BJ (cell line): ENCODE measurements around the gene P2RY6. TPM values are rescaled to one million over a fixed set of nuclear protein-coding genes. Genes with fewer than 3 reads are reported as not detected.

Experiments used
- CTCF ChIA-PET: fragments of 350-600 bp; formaldehyde crosslinking; extraction: SDS; loops from one replicate; lab custom pipeline; 2021; ENCODE audit warnings: antibody characterized with exemption, inconsistent platforms; lab: Yijun Ruan, JAX
- POLR2A ChIA-PET: fragments of 300-600 bp; sonication (Branson Sonifier 250); formaldehyde crosslinking; extraction: SDS; loops from one replicate; lab custom pipeline; 2021; ENCODE audit warnings: antibody characterized with exemption; lab: Charles Lee
- DNase-seq: peaks from one replicate; pipeline ENCODE4 v3.0.0-alpha.2; 2011; ENCODE audit warnings: low read depth
- H3K27me3 ChIP-seq: 2 replicates; pipeline ENCODE4 v1.6.0; 2011; ENCODE audit warnings: low read length; ENCODE audit not compliant: control insufficient read depth, insufficient read depth
- H3K36me3 ChIP-seq: 2 replicates; pipeline ENCODE4 v1.5.1; 2011; ENCODE audit warnings: low read length; ENCODE audit not compliant: control insufficient read depth, insufficient read depth
- H3K4me3 ChIP-seq: 2 replicates; pipeline ENCODE4 v1.5.1; 2011; ENCODE audit warnings: low read depth, mild to moderate bottlenecking, control low read depth, low read length
- polyA plus RNA-seq: library from polyadenylated mRNA; depleted of rRNA; stranded (reverse); fragments of >200 nt; gene quantifications from 2 replicates; pipeline ENCODE4 v1.2.3, GENCODE V29; 2011
- TF ChIP-seq, protein P1 (sequence below): IDR thresholded peaks from 2 replicates; pipeline ENCODE4 v1.5.1; 2011; ENCODE audit warnings: low read depth, mild to moderate bottlenecking, control low read depth, inconsistent platforms, low read length, moderate library complexity; ENCODE audit not compliant: insufficient read depth

Gene P2RY6
- polyA plus RNA-seq, 1 experiment, result 1.5 TPM

DNA sequence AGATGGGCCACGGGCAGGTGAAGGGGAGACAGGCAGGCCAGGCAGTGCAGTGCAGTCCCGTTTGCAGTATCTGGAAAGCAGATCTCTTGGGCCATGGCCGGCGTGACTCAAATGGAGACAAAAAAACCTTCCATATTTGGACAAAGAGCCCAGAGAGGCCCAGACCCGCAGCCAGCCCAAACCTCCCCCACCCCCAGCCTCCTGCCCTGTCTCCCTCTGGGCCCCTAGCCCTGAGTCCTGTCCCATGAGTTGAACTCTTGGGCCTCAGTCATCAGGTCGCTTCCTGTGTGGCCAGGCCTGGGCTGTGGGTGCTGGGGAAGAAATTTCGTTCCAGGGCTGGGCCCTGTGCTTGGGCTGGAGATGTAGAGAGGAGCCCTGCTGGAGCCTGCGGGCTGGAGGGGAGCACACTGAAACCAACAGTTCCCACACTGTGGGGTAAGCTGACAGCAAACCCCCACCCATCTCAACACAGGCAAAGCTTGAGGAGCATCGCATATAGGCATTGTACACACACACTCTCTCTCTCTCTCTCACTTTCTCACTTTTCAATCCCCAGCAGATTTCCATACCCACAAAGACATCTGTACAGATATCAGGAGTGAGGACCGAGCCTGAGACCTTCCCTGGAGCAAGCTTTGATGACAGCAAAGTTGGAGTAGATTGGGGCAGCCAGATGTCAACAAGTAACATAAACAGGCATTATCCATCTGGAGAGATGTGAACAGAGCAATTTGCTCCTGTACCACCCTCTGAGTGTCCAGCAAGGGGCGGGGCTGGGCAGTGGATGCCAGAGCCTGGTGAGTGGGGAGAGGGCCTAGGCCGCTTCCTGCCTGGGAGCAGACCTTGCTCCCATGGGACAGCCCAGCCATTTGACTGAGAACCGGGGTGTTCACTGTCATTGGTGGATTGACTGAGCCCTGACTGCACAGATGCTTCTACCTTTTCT, 53.2 kb downstream of the P2RY6 start:
- Histone ChIP-seq H3K4me3 (no peak overlapping the region), H3K27me3 (no peaks in the 10 kb centered on the region), H3K36me3 (peaks cover 9% of the 10 kb centered on the region)
- TF ChIP-seq, protein P1, sequence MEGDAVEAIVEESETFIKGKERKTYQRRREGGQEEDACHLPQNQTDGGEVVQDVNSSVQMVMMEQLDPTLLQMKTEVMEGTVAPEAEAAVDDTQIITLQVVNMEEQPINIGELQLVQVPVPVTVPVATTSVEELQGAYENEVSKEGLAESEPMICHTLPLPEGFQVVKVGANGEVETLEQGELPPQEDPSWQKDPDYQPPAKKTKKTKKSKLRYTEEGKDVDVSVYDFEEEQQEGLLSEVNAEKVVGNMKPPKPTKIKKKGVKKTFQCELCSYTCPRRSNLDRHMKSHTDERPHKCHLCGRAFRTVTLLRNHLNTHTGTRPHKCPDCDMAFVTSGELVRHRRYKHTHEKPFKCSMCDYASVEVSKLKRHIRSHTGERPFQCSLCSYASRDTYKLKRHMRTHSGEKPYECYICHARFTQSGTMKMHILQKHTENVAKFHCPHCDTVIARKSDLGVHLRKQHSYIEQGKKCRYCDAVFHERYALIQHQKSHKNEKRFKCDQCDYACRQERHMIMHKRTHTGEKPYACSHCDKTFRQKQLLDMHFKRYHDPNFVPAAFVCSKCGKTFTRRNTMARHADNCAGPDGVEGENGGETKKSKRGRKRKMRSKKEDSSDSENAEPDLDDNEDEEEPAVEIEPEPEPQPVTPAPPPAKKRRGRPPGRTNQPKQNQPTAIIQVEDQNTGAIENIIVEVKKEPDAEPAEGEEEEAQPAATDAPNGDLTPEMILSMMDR, result no peak
- ChIA-PET POLR2A (no interaction called here), CTCF (interaction anchor here (0.7 to 8.3 kb wide), 5 partner anchors 10 to 68 kb away, joined by 3 to 79 read pairs (median 13); partner anchors contain the start of gene ARHGEF17)
- no peak for DNase-seq

DNA sequence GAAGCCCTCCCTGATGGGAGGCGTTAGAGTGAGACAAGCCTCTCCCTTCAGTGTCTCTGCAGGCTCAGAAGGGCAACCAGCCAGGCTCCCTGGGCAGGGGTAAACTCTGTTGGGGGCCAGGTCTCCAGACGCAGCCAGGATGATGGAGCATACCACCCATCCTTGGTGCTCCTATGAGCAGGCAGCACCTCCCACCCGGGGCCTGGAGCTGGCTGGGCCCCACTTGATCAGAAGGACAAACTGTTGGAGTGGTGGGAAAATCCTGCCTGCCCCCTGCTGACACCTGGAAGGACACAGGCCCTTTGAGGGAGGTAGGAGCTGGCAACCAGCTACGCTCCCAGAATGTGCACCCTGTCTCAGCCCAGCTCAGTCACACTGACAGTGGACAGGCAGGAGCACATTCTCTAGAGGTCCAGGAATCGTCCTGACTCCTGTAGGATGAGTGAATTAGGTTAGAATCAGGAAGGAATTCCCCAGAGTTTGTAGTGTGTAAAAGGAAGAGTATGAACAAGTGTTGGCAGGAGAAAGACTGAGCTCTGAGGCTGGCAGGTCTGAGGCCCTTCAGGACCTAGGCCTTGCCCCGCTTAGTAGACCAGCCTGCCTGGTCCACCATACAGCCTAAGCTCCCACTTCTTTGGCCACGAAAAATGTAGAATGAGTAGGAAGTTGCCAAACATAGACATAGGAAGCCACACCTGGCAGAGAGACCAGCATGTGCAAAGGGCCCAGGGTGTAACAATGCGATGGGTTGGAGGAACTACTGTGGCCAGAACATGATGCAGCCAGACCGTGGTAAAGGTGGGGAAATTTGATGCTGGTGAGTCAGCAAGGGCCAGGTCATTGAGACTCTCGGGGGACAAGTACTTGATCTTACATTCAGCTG, 55.0 kb downstream of the P2RY6 start:
- CTCF ChIA-PET, result interaction anchor here (0.9 to 8.3 kb wide), 6 partner anchors 8 to 149 kb away, joined by 3 to 79 read pairs (median 7); partner anchors contain the start of gene ARHGEF17
- no peaks in the 10 kb centered on the region for H3K27me3 ChIP-seq
- TF ChIP-seq, protein P1, result no peak
- H3K36me3 ChIP-seq, result peaks cover 9% of the 10 kb centered on the region
- H3K4me3 ChIP-seq, result no peak overlapping the region
- POLR2A ChIA-PET, result no interaction called here
- DNase-seq, result no peak

DNA sequence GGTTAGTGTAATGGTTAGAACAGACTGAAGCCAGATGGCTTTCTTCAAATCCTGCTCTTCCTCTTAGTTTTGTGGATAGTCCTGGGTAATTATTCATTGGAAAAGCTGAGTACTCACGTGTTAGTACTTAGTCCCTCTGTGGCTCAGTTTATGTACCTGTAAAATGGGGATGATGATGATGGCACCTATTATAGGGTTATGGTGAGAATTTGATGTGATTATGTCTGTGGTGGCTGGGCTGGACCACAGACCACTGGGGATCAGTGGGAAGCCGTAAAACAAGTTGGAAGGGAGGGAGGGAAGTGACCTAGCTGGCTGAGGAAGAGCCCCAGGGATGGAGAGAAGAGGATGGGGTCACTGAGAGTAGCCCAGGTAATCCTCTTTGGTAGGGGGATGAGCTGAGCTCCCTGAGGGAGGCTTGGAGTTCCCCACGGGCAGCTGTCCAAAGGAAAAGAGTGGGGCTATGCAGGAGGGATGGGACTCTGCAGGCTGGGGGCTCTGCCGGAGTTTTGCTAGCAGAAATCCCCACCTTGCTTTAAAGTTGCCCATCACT, 55.8 kb downstream of the P2RY6 start:
- CTCF ChIA-PET, result interaction anchor here (0.9 to 8.3 kb wide), 7 partner anchors 7 to 150 kb away, joined by 3 to 79 read pairs (median 4); partner anchors contain the start of gene ARHGEF17
- Histone ChIP-seq H3K36me3 (peaks cover 9% of the 10 kb centered on the region), H3K27me3 (no peaks in the 10 kb centered on the region), H3K4me3 (no peak overlapping the region)
- TF ChIP-seq, protein P1, result no peak
- POLR2A ChIA-PET, result no interaction called here
- no peak for DNase-seq

DNA sequence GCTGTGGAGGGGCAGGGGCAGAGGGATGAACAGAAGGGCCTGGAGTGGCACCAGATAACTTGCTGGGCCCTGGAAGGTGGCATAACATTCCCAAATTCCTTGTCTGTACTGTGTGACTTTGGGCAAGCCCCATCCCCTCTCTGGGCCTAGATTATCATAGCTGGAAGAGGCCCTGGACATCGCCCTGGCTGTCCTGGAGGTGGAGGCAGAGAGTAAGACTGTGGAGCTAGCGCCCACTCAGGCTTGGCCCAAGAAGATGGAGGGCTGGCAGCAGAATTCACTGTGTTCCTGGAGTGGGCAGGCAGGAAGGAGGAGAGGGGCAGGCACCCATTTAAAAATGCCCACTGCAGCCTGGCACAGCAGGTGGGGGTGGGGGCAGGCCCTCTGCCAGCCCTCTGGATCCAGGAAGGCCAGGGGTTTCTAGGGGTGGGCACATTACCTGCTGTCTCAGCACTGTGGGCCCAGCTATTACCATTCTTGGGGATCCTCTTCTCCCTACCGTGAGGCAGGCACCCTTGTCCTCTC, 58.5 kb downstream of the P2RY6 start:
- CTCF ChIA-PET, result interaction anchor here (1.0 to 3.2 kb wide), 6 partner anchors 20 to 490 kb away, joined by 3 to 32 read pairs (median 4); partner anchors contain the start of gene ARHGEF17
- DNase-seq, result no peak
- TF ChIP-seq, protein P1, result peak; percentile 69
- no peaks in the 10 kb centered on the region for H3K27me3 ChIP-seq
- POLR2A ChIA-PET, result no interaction called here
- H3K4me3 ChIP-seq, result no peak overlapping the region
- peaks cover 9% of the 10 kb centered on the region for H3K36me3 ChIP-seq
